Immature natural killer cell (primary cell): ENCODE measurements around the gene MUSK. TPM values are rescaled to one million over a fixed set of nuclear protein-coding genes. Genes with fewer than 3 reads are reported as not detected.

ENCODE experiments used
- DNase-seq, 3 donors: peaks; one replicate each; pipeline ENCODE4 v3.0.0; 2022; ENCODE audit warnings: mixed read lengths in 1 of 3
- H3K27ac Mint-ChIP-seq, 6 donors: one replicate each; pipeline ENCODE4 v1.8.0; 2020; ENCODE audit warnings: mixed read lengths in 6 of 6, mild to moderate bottlenecking in 5 of 6, inconsistent platforms in 4 of 6, moderate library complexity in 3 of 6
- H3K27me3 Mint-ChIP-seq, 3 donors: one replicate each; pipeline ENCODE4 v1.8.0; 2020 to 2021; ENCODE audit warnings: low read depth in 3 of 3, mild to moderate bottlenecking in 3 of 3, mixed read lengths in 3 of 3, moderate library complexity in 3 of 3, inconsistent platforms in 1 of 3
- H3K36me3 Mint-ChIP-seq, 3 donors: one replicate each; pipeline ENCODE4 v1.8.0; 2020; ENCODE audit warnings: mixed read lengths in 3 of 3, inconsistent platforms in 2 of 3, mild to moderate bottlenecking in 2 of 3
- H3K4me1 Mint-ChIP-seq, 2 donors: one replicate each; pipeline ENCODE4 v1.8.0; 2020; ENCODE audit warnings: inconsistent platforms in 2 of 2, mild to moderate bottlenecking in 2 of 2, mixed read lengths in 2 of 2, moderate library complexity in 1 of 2
- H3K4me3 Mint-ChIP-seq, 5 donors: one replicate each; pipeline ENCODE4 v1.8.0; 2020; ENCODE audit warnings: mild to moderate bottlenecking in 5 of 5, mixed read lengths in 5 of 5, inconsistent platforms in 3 of 5, moderate library complexity in 3 of 5
- H3K9me3 Mint-ChIP-seq, 6 donors: one replicate each; pipeline ENCODE4 v1.8.0; 2020; ENCODE audit warnings: mild to moderate bottlenecking in 6 of 6, mixed read lengths in 6 of 6, inconsistent platforms in 4 of 6, moderate library complexity in 3 of 6
- polyA plus RNA-seq, 3 donors: library from polyadenylated mRNA; unstranded; fragments of 300-500 nt; fragmentation: Illumina TruSeq; gene quantifications; one replicate each; pipeline ENCODE4 v1.2.3, GENCODE V29; 2021

Gene MUSK
- polyA plus RNA-seq = not detected

DNA sequence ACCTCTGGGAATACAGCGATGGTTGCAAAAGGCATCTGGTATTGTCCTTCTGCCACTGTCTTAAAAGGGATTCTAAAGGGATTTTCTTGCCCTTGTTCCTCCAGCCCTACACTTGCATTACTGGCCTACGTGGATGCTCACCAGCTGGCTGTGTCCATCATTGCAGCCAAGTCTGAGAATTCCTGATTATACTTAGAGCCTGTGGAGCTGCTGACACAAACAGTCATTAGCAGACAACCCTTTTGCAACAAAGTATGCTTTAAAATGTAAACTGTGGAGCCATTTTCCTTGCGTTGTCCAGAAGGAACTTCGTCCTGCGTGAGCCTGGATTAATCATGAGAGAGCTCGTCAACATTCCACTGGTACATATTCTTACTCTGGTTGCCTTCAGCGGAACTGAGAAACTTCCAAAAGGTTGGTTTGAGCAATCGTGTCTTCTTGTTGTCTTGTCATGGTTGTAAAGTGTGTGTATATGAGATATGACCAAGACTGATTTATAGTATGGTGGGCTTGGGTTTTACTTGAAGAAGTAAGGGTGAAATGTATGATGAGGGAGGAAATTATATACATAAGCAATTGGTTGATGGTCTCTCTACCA, at the start of gene MUSK:
Gene MUSK, plus strand, starts transcription at position 222 of the 598 bp plus-strand sequence. Its CDS starts 114 bp downstream, at position 336.
- no peaks in the 10 kb centered on the region for H3K4me1 Mint-ChIP-seq
- no peaks in the 10 kb centered on the region for H3K36me3 Mint-ChIP-seq
- H3K27me3 Mint-ChIP-seq = no peaks in the 10 kb centered on the region
- no peak for DNase-seq
- H3K4me3 Mint-ChIP-seq = no peak within 1 kb of the TSS
- H3K27ac Mint-ChIP-seq = no peak within 1 kb of the TSS
- H3K9me3 Mint-ChIP-seq = peaks cover 0 to 7% (median 4%) of the 10 kb centered on the region in 6 donors

DNA sequence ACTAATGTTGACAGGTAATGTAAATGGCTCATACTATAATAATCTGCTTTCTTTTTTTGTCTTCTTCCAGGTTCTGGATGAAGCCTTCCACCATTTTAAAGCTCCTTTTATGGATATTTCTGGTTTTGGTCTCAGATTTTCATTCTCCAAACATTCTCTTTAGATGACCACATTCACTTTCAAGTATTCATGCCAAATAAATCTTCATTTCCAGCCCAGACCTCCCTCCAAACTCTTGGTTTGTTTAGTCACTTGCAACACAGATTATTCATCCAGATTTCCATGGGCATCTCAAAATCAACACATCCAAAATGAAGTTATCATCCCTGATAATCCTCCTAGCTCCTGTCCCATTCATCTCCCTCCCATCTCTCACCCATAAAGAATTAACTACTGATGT, 48.8 kb upstream of the MUSK start:
- no peak overlapping the region for H3K4me3 Mint-ChIP-seq
- H3K4me1 Mint-ChIP-seq = no peaks in the 10 kb centered on the region
- H3K36me3 Mint-ChIP-seq = no peaks in the 10 kb centered on the region
- H3K27ac Mint-ChIP-seq = no peak overlapping the region
- H3K9me3 Mint-ChIP-seq = peaks cover 0 to 5% (median 2%) of the 10 kb centered on the region in 6 donors
- peaks cover 0 to under 1% (median 0%) of the 10 kb centered on the region in 3 donors for H3K27me3 Mint-ChIP-seq
- DNase-seq = no peak

DNA sequence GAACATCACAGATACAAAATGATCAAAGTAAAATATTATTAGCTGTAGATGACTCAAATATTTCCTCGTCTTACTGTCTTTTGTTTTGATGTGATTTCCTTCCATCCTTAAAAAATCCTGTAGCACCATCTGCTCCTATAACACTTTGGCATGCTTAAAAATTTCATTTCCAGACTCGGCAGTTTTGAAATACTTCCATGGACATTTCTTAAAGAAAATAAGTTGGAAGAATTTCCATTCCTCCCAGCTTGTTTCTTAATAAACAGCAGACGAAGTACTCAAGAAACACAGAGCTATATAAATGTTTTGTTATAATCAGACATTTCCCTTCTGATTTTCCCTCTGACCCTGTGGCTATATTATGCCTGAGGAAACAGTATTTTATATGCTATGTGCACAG, 47.9 kb upstream of the MUSK start:
- H3K27ac Mint-ChIP-seq = no peak overlapping the region
- peaks cover 0 to 5% (median 0%) of the 10 kb centered on the region in 6 donors for H3K9me3 Mint-ChIP-seq
- H3K4me3 Mint-ChIP-seq = no peak overlapping the region
- no peak for DNase-seq
- no peaks in the 10 kb centered on the region for H3K36me3 Mint-ChIP-seq
- H3K4me1 Mint-ChIP-seq = no peaks in the 10 kb centered on the region
- peaks cover 0 to 3% (median 0%) of the 10 kb centered on the region in 3 donors for H3K27me3 Mint-ChIP-seq

DNA sequence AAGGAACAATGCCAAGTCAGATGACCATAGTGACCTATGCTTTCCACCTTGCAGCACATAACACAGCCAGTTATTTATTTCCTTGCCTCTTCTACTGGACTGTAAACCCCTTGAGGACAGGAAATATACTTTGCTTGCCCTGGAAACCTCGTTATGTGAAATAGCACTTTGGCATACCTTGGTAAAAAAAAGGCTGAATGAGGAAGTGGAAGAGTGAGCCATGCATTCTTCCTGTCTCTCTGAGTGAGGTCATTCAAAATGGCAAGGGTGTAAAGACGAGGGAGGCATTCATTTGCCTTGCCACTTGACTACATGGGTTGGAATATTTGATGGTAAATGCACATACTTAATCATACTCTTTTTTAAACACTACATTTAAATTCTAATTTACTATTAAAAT, 46.2 kb upstream of the MUSK start:
- Mint-ChIP-seq H3K27ac (no peak overlapping the region), H3K4me1 (no peaks in the 10 kb centered on the region), H3K9me3 (peaks cover 0 to 4% (median 0%) of the 10 kb centered on the region in 6 donors), H3K36me3 (no peaks in the 10 kb centered on the region), H3K4me3 (no peak overlapping the region), H3K27me3 (peaks cover 0 to 3% (median 0%) of the 10 kb centered on the region in 3 donors)
- no peak for DNase-seq

DNA sequence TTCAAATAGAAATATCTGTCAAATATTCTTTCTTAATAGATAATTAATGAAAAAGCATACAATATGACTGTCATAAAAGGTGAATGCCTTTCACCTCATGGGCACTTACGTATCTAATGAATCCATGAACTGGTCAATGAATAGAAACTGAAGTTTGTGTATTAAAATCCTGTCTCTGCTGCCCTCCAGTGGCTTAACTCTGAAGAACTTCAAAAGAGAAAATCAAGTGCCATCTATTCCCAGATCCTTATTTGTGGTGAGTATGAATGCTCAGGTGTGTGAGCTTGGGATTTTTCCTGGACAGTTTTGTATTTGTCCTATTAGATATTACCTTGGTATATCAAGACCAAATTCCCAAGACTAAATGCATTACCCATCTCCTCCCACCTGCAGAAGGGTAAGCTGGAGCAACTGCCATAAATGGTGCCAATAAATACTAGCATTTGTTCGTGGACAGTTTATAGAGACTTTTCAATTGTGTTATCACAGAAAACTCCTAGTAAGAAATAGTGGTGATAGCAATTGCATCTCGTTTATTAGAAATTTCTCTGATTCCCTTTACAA, 45.0 kb upstream of the MUSK start:
- H3K4me1 Mint-ChIP-seq = no peaks in the 10 kb centered on the region
- peaks cover 0 to 3% (median 0%) of the 10 kb centered on the region in 3 donors for H3K27me3 Mint-ChIP-seq
- no peaks in the 10 kb centered on the region for H3K36me3 Mint-ChIP-seq
- H3K9me3 Mint-ChIP-seq = peaks cover 0 to 4% (median 0%) of the 10 kb centered on the region in 6 donors
- no peak overlapping the region for H3K4me3 Mint-ChIP-seq
- no peak overlapping the region for H3K27ac Mint-ChIP-seq
- no peak for DNase-seq

DNA sequence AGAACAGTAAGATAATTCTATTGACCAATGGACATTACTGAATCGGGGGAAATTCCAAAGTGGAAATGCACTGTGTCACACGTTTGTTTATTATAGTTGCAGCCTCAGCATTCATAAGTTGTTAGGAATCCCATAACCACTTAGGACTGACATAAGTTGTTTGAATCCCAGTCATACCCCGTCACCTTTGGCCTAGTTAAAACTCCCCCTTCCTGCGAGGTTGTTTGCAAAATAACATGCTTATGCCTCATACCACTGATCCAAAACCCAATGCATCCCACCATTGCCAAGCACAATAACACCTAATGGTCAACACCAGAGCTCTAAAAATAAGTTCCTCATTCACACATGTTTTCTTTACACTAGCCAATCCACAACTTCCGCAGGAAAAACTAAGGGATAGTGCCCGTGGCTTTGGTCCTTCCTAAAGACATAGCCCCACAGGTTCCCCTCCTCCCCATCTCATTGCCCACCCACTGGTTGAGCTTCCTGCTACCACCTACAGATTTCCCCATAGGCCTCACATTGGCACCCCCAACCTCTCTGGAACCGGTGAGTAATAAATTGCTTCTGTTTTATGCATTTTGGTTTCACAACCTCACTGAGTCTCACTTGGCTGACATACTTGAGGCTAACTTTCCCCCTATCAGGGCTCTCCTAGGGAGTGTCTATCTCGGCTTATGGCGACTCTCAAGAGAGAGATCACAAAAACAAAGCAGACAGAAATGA, 42.3 kb upstream of the MUSK start:
- Mint-ChIP-seq H3K27ac (no peak overlapping the region), H3K4me3 (no peak overlapping the region), H3K27me3 (peaks cover 0 to 3% (median 0%) of the 10 kb centered on the region in 3 donors), H3K36me3 (no peaks in the 10 kb centered on the region), H3K4me1 (no peaks in the 10 kb centered on the region), H3K9me3 (no peaks in the 10 kb centered on the region)
- no peak for DNase-seq

DNA sequence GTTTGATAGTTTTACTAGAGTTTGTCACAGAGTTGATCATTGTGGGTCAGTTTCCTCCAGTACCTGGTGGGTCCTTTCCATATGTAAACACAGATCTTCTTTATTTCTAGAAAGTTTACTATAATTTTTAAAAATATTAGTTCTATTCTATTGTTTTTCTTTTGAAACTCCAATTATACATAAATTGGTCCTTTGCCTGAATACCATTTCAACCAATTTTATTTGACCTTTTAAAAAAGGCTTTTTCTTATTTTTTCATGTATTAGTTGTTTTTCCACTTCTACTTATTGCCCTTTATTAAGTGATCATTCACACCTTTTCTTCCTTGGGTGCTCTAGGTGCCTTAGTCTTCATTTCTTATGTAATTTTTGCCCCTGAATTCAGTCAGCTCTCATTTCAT, 33.0 kb upstream of the MUSK start:
- Mint-ChIP-seq H3K36me3 (peaks cover 0 to 3% (median 0%) of the 10 kb centered on the region in 3 donors), H3K4me3 (no peak overlapping the region), H3K9me3 (peaks cover 3 to 25% (median 11%) of the 10 kb centered on the region in 6 donors), H3K4me1 (no peaks in the 10 kb centered on the region), H3K27ac (no peak overlapping the region), H3K27me3 (peaks cover 0 to 2% (median 0%) of the 10 kb centered on the region in 3 donors)
- DNase-seq = no peak

DNA sequence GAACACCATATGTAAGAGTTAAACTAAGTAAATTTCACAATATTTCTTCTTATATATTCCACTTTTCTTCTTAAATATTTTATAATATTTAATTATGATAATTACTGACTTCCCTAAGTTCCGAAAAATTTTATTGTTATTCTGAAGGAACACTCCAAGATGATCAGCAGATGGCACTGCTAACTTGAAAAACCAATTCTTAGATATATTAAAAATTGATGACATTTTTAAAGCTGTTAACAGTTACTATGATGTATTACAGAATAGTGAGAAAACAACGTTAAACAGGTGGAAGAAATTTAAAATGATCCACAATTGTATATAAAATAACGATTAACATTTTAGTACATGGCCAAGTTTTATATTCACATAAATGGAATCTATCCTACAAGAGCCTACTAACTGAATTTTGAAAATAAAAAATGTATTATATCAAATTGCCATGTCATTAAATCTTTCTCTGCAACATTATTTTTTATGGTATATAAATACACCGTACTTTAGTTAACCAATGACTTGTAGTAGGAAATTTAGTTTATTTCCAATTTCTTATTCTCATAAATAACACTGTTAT, 30.1 kb upstream of the MUSK start:
- Mint-ChIP-seq H3K27me3 (peaks cover 0 to 2% (median 0%) of the 10 kb centered on the region in 3 donors), H3K4me3 (no peak overlapping the region), H3K36me3 (peaks cover 0 to 3% (median 0%) of the 10 kb centered on the region in 3 donors), H3K27ac (no peak overlapping the region), H3K9me3 (peaks cover 3 to 23% (median 10%) of the 10 kb centered on the region in 6 donors), H3K4me1 (no peaks in the 10 kb centered on the region)
- no peak for DNase-seq

DNA sequence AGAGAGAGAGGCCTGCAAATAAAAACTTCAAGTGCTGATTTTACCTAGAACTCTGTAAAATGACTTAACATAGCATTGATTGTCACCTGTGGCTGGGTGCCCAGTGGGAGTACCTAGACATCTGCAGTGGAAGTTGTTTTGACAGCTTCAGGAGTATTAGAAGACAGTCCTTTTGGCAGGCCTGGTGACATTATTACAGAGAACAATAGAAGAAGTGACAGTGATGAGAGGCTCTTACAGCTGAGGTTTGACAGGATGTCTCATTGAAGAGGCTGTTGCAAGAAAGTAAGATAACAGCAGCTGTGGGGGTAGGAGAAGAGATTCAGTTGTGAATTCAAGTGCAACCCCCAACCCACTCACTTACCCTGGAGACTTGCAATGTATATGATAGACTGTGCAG, 27.9 kb upstream of the MUSK start:
- Mint-ChIP-seq H3K4me1 (no peaks in the 10 kb centered on the region), H3K36me3 (no peaks in the 10 kb centered on the region), H3K9me3 (peaks cover 1 to 19% (median 5%) of the 10 kb centered on the region in 6 donors), H3K4me3 (no peak overlapping the region), H3K27me3 (no peaks in the 10 kb centered on the region), H3K27ac (no peak overlapping the region)
- no peak for DNase-seq

DNA sequence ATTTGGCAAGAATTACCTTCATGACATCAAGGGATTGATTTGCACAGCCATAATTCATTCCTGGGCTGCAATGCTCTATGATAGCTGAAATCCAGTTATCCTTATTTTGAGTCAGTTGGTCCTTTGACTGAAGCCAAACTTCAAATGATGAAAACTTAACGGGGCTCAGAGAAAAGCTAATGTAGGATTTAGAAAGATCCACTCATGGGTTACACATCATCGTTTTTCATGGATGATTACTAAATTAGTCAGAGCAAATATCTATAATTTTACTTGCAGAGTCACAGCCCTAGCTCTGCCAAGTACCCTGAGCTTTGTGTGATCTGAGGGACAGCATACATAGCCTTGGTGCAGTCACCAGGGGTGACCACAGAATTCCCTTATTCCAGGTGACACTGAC, 27.3 kb upstream of the MUSK start:
- no peak overlapping the region for H3K27ac Mint-ChIP-seq
- no peaks in the 10 kb centered on the region for H3K4me1 Mint-ChIP-seq
- no peak for DNase-seq
- H3K27me3 Mint-ChIP-seq = no peaks in the 10 kb centered on the region
- H3K4me3 Mint-ChIP-seq = no peak overlapping the region
- H3K9me3 Mint-ChIP-seq = peaks cover 0 to 13% (median 2%) of the 10 kb centered on the region in 6 donors
- H3K36me3 Mint-ChIP-seq = no peaks in the 10 kb centered on the region

DNA sequence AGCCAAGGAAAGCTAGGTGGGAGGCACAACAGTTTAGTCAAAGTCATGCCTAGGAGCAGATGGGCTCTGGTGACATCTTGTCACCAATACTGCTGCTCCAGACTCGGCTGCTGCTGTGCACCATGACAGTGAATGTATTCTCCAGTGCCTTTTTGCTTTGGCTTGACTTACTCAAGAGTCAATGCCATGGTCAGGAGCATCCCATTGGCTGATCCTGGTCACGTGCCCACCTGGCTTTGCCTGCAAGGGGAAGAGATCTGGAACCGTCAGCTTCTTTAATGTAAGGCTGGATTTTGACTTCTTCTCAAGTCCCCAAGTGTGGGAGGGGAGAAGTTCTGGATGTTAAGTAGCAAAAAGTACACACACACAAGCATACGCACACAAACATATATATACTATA, 19.9 kb upstream of the MUSK start:
- Mint-ChIP-seq H3K27me3 (no peaks in the 10 kb centered on the region), H3K4me3 (no peak overlapping the region), H3K27ac (no peak overlapping the region), H3K36me3 (no peaks in the 10 kb centered on the region), H3K4me1 (no peaks in the 10 kb centered on the region), H3K9me3 (peaks cover 0 to 21% (median under 1%) of the 10 kb centered on the region in 6 donors)
- no peak for DNase-seq

DNA sequence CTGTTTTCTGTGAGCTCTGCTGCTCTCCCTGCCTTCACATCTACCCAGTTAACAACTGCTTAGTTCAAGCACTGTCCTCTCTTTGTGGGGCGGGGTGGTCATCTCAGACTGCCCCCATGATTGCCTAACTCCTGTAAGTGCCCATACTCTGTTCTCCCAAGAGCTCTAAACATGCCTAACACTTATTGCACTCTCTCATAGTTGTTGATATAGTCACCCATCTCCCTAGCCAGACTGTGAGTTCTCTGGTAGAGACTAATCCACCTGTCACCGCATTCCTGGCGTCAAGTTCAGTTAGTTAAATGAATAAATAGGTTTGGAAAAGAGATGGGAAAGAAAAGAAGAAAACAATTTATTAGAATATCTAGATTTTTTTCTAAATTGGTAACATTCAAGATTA, 18.3 kb upstream of the MUSK start:
- H3K4me3 Mint-ChIP-seq = no peak overlapping the region

DNA sequence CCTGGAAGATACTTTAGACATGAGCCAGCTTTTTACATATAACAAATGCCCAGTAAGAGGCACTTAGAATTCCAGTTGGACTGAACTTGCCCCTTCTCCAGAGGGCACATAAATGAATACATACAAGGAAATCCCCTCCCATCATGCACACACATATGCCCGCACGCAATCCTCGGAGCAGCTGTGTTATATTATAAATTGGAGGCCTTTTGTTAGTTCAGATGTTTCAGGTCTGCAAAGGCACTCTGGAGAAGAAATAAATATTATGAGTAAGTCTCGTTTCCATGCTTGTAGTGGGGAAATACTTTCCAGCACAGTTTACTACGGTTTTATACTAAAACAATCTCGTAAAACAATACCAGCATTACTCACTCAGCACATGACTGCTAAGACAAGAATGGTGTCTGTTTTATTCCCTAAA, 17.6 kb upstream of the MUSK start:
- no peaks in the 10 kb centered on the region for H3K4me1 Mint-ChIP-seq
- no peak overlapping the region for H3K27ac Mint-ChIP-seq

More for the DNA sequence above, 18.3 kb upstream of the MUSK start:
- no peaks in the 10 kb centered on the region for H3K27me3 Mint-ChIP-seq
- no peaks in the 10 kb centered on the region for H3K36me3 Mint-ChIP-seq
- H3K27ac Mint-ChIP-seq = no peak overlapping the region
- DNase-seq = no peak
- H3K9me3 Mint-ChIP-seq = peaks cover 0 to 14% (median 0%) of the 10 kb centered on the region in 6 donors
- H3K4me1 Mint-ChIP-seq = no peaks in the 10 kb centered on the region

More for the DNA sequence above, 17.6 kb upstream of the MUSK start:
- H3K36me3 Mint-ChIP-seq = no peaks in the 10 kb centered on the region
- DNase-seq = no peak
- no peak overlapping the region for H3K4me3 Mint-ChIP-seq
- peaks cover 0 to 13% (median 0%) of the 10 kb centered on the region in 6 donors for H3K9me3 Mint-ChIP-seq
- H3K27me3 Mint-ChIP-seq = no peaks in the 10 kb centered on the region
